Activated T-helper 9 cell treated with anti-CD3 and anti-CD28 coated beads, Interleukin-2, amount 50 U/mL, for 16 hours (primary cell): Measurements from ENCODE around the gene TNFRSF21.
"Not testable (repeated sequence)": the region's sequence is repeated elsewhere in the genome, so short reads cannot be mapped to it uniquely, and the experiment has no call there.

Experiments used
- DNase-seq: peaks from one replicate; pipeline ENCODE4 v3.0.0-alpha.2; 2020; ENCODE audit warnings: low read depth

TNFRSF21 gene

GRCh38 chr6:47288267-47289090 is 21.2 kb downstream of the TNFRSF21 start:
- DNase-seq: no peak

- no peak for DNase-seq
Observed at GRCh38 chr6:47286301-47286700, 23.4 kb downstream of the TNFRSF21 start.

GRCh38 chr6:47283993-47284392 is 25.7 kb downstream of the TNFRSF21 start:
- DNase-seq: no peak

- DNase-seq: no peak
Observed at GRCh38 chr6:47278545-47278944, 31.2 kb downstream of the TNFRSF21 start.

GRCh38 chr6:47277702-47278101 is 32.0 kb downstream of the TNFRSF21 start:
- no peak for DNase-seq

GRCh38 chr6:47276377-47276776 is 33.3 kb downstream of the TNFRSF21 start:
- DNase-seq: no peak

GRCh38 chr6:47275640-47276039 is 34.1 kb downstream of the TNFRSF21 start:
- DNase-seq: no peak

- not testable (repeated sequence) for DNase-seq
Observed at GRCh38 chr6:47275132-47275531, 34.6 kb downstream of the TNFRSF21 start.

GRCh38 chr6:47268572-47269187 is 41.0 kb downstream of the TNFRSF21 start:
- DNase-seq: no peak

GRCh38 chr6:47267301-47267700 is 42.4 kb downstream of the TNFRSF21 start:
- no peak for DNase-seq

GRCh38 chr6:47265971-47266370 is 43.7 kb downstream of the TNFRSF21 start:
- no peak for DNase-seq

- DNase-seq: no peak
Observed at GRCh38 chr6:47264775-47265184, 44.9 kb downstream of the TNFRSF21 start.

- DNase-seq: no peak
Observed at GRCh38 chr6:47263268-47263667, 46.4 kb downstream of the TNFRSF21 start.

- DNase-seq: no peak
Observed at GRCh38 chr6:47262231-47262630, 47.5 kb downstream of the TNFRSF21 start.

GRCh38 chr6:47261191-47261590 is 48.5 kb downstream of the TNFRSF21 start:
- no peak for DNase-seq

GRCh38 chr6:47260021-47260420 is 49.7 kb downstream of the TNFRSF21 start:
- no peak for DNase-seq

GRCh38 chr6:47258724-47259347 is 50.9 kb downstream of the TNFRSF21 start:
- no peak for DNase-seq

GRCh38 chr6:47256981-47257730 is 52.5 kb downstream of the TNFRSF21 start:
- DNase-seq: no peak

GRCh38 chr6:47256361-47256760 is 53.3 kb downstream of the TNFRSF21 start:
- DNase-seq: no peak

- DNase-seq: no peak
Observed at GRCh38 chr6:47254906-47255305, 54.8 kb downstream of the TNFRSF21 start.

- no peak for DNase-seq
Observed at GRCh38 chr6:47254051-47254450, 55.7 kb downstream of the TNFRSF21 start.

GRCh38 chr6:47253136-47253535 is 56.6 kb downstream of the TNFRSF21 start:
- no peak for DNase-seq
